ENCODE data around the gene LAMA5. TPM values are rescaled to one million over a fixed set of nuclear protein-coding genes. Genes with fewer than 3 reads are reported as not detected.

Gene LAMA5
- total RNA-seq, 4 donors from 2014 or later, result 164 to 427 (median 196) TPM

DNA sequence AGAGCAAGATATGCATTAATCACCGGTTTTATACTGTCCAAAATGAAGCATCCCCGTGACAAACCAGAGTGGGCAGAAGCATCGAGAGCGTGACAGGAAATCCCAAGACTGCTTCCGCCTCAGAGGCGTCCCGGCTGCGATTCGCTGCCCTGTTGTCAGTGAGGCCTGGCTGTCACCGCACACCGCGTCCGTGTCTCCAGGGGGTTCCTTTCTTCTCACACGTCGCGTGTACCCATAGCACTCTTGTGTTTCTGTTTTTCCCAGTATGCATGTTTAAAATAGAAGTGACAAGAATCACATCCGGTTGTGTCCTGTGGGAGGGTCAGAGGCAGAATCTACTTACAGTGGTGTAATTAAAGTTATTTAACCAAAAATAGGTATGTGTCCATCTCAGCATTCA lies 72.6 kb downstream of the LAMA5 start:
- no peak overlapping the region for H3K4me3 ChIP-seq (ENCODE audit: low read depth, poor library complexity, severe bottlenecking)
- 87 to 90% methylated on average over 17 of the region's 17 CpGs for WGBS, 2 donors
- no peak for DNase-seq (ENCODE audit: low spot score in 2 of 2)
- TF ChIP-seq, protein P1, sequence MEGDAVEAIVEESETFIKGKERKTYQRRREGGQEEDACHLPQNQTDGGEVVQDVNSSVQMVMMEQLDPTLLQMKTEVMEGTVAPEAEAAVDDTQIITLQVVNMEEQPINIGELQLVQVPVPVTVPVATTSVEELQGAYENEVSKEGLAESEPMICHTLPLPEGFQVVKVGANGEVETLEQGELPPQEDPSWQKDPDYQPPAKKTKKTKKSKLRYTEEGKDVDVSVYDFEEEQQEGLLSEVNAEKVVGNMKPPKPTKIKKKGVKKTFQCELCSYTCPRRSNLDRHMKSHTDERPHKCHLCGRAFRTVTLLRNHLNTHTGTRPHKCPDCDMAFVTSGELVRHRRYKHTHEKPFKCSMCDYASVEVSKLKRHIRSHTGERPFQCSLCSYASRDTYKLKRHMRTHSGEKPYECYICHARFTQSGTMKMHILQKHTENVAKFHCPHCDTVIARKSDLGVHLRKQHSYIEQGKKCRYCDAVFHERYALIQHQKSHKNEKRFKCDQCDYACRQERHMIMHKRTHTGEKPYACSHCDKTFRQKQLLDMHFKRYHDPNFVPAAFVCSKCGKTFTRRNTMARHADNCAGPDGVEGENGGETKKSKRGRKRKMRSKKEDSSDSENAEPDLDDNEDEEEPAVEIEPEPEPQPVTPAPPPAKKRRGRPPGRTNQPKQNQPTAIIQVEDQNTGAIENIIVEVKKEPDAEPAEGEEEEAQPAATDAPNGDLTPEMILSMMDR (IDR thresholded peaks at IDR 0.05), result no peak
- TF ChIP-seq POLR2A (IDR thresholded peaks at IDR 0.05), result no peak
- intact Hi-C loops (cut with DNase I; ENCODE audit: low total_unique reads), result no loop called here

DNA sequence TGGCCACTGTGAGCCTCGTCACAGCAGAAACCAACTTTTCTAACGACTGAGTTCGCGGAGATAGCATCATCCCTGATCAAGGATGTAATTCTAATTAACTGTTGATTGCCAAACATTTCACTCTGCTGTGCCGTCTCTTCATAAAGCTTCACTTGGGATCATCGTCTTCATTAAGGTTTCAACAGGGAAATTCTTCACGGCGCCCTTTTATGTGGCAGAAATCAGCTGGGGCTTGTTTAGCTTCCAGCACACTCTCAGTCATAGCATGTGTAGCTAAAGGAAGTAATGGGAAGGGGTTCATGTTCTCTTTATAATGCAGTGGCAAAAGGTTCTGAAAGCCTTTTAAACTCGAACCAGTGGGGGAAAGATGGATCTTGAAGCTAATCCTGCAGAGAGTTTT lies 73.2 kb downstream of the LAMA5 start:
- WGBS, 2 donors, result 85% methylated on average over 9 of the region's 9 CpGs
- no peak for DNase-seq (ENCODE audit: low spot score in 2 of 2)
- H3K4me3 ChIP-seq (ENCODE audit: low read depth, poor library complexity, severe bottlenecking), result no peak overlapping the region
- intact Hi-C loops (cut with DNase I; ENCODE audit: low total_unique reads), result no loop called here
- TF ChIP-seq, protein P1 (IDR thresholded peaks at IDR 0.05), result no peak
- TF ChIP-seq POLR2A (IDR thresholded peaks at IDR 0.05), result no peak

DNA sequence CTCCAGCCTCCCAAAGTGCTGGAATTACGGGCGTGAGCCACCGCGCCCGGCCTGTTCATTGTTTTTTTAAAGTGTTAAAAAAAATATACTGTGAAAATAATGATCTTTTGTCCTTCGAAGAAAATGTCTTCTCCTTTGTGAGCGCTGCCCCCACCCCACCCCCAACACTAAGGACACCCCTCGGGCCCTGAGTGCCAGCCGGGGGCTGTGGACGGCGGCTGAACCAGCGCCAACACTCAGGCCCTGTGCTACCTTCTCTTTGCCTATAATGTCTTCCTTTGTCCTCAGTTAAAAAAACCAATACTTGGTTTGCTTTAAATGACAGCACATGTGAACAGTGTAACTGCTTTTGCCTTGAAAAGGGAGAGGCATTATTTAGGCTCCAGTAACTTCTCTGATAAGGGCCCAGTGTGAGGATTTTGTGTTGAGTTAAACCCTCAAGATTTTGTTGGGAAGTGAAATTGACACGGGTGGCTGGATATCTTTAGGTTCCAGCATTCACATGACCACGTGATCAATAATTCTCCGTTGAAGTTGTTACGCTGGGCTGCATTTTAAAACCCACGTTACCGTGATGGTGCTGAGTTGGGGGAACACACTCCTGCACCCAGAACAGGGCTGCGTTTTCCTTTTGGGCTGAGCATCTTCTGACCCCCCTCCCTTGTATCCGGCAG lies 73.9 kb downstream of the LAMA5 start:
- no peak for DNase-seq (ENCODE audit: low spot score in 2 of 2)
- no peak for TF ChIP-seq POLR2A (IDR thresholded peaks at IDR 0.05)
- TF ChIP-seq, protein P1 (IDR thresholded peaks at IDR 0.05), result no peak
- intact Hi-C loops (cut with DNase I; ENCODE audit: low total_unique reads), result no loop called here
- no peak overlapping the region for H3K4me3 ChIP-seq (ENCODE audit: low read depth, poor library complexity, severe bottlenecking)
- WGBS, 2 donors, result 87% methylated on average over 20 of the region's 20 CpGs

DNA sequence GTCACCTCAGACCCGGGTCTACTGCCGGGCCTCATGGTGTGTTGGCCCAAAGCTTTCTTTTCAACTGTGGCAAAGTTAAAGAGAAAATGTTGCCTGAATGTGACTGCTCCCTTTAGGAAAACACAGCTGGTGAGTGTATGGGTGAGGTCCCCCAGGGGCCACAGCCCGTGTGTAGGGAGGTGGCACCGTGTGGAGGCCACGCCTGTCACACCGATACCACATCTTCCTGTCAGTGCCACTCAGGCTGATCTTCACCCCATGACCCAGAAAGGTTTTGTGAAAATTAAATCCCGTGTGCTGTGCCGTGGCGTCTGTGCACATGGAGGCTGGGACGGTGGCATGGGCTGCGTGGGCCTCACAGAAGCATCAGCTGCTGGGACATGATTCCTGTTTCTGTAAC lies 75.0 kb downstream of the LAMA5 start:
- H3K4me3 ChIP-seq (ENCODE audit: low read depth, poor library complexity, severe bottlenecking), result no peak overlapping the region
- 85 to 88% methylated on average over 11 of the region's 11 CpGs for whole genome bisulfite sequencing, 2 donors
- no peak for DNase-seq (ENCODE audit: low spot score in 2 of 2)
- TF ChIP-seq, protein P1 (IDR thresholded peaks at IDR 0.05), result no peak
- no peak for TF ChIP-seq POLR2A (IDR thresholded peaks at IDR 0.05)
- intact Hi-C loops (cut with DNase I; ENCODE audit: low total_unique reads), result no loop called here

DNA sequence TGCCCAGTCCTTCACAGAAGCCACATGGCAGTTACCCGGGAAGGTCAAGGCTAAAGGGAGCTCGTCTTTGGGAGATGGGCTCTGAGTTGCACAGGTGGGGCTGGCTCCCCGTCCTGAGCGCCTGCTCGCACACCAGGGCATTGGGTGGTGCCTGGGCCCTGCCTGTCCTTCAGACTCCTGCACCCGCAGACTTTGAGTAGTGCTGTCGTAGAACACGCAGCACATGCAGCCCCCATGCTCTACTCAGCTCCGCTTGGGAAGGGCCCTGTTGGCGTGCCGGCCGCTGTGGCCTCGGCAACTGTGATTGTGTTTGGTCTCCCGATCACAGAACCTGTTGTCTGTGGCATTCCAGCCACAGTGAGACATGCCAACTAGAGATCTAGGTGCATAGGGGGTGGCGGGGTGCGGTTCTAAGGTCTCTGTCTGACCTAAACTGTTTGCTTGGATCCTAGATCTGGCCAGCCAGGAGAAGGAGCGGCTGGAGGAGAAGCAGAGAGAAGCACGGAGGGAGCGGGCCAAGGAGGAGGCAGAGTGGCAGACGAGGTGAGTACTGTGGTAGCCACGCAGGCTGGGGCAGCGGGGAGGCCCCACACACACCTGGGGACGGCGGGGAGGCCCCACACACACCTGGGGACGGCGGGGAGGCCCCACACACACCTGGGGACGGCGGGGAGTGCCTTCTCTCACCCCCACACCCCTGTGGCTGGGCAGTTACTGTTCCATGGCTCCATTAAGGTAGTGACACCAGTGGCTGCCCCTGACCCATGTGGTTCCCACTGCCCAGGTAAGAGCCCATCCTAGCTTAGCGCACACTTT lies 75.7 kb downstream of the LAMA5 start:
- H3K4me3 ChIP-seq (ENCODE audit: low read depth, poor library complexity, severe bottlenecking), result no peak overlapping the region
- 91 to 97% methylated on average over 20 to 25 of the region's 29 CpGs for WGBS, 2 donors
- intact Hi-C loops (cut with DNase I; ENCODE audit: low total_unique reads), result no loop called here
- no peak for DNase-seq (ENCODE audit: low spot score in 2 of 2)
- TF ChIP-seq, protein P1 (IDR thresholded peaks at IDR 0.05), result no peak
- no peak for TF ChIP-seq POLR2A (IDR thresholded peaks at IDR 0.05)

All from lower leg skin (tissue), 4 donors.